IMR-90 (cell line): ENCODE results near the gene SEMA4B. TPM values are rescaled to one million over a fixed set of nuclear protein-coding genes. Genes with fewer than 3 reads are reported as not detected.

Source experiments
- ATAC-seq: fragments of 200-7000 bp; cut with Tn5 transposase; 2 replicates; pipeline ENCODE4 v1.9.1; 2020; ENCODE audit warnings: low read depth, mild to moderate bottlenecking, moderate library complexity
- BruUV-seq: library from RNA; stranded (reverse); fragments of 400-500 nt; replicated peaks from 2 replicates; lab custom pipeline; 2021; lab: Mats Ljungman, UMichigan
- CTCF ChIA-PET: fragments of 300-600 bp; formaldehyde crosslinking; extraction: SDS; loops from one replicate; lab custom pipeline; 2021; ENCODE audit warnings: antibody characterized with exemption; lab: Yijun Ruan, JAX
- POLR2A ChIA-PET: fragments of 300-600 bp; sonication (Branson Sonifier 250); formaldehyde crosslinking; loops from one replicate; lab custom pipeline; 2022; ENCODE audit warnings: antibody characterized with exemption; ENCODE audit not compliant: unreplicated experiment; lab: Charles Lee
- DNase-seq: peaks from one replicate; pipeline ENCODE4 v3.0.0; 2013
- H2AFZ ChIP-seq: replicated peaks from 2 replicates; pipeline ENCODE3; 2013; ENCODE audit warnings: low read length, mild to moderate bottlenecking; ENCODE audit not compliant: poor library complexity
- H2AK5ac ChIP-seq: 2 replicates; pipeline ENCODE4 v1.6.1; 2013; ENCODE audit warnings: low read depth, low read length, inconsistent platforms
- H2AK9ac ChIP-seq: replicated peaks from 2 replicates; pipeline ENCODE3; 2013; ENCODE audit warnings: mild to moderate bottlenecking, low read depth, low read length, moderate library complexity; ENCODE audit not compliant: poor library complexity
- H2BK120ac ChIP-seq: 2 replicates; pipeline ENCODE4 v1.6.1; 2013; ENCODE audit warnings: low read depth, low read length, inconsistent platforms
- H2BK15ac ChIP-seq: 3 replicates; pipeline ENCODE4 v1.6.1; 2013; ENCODE audit warnings: low read depth, low read length, inconsistent platforms
- H2BK20ac ChIP-seq: 2 replicates; pipeline ENCODE4 v1.6.1; 2013; ENCODE audit warnings: low read depth, mild to moderate bottlenecking, inconsistent platforms, low read length, moderate library complexity
- H2BK5ac ChIP-seq: 2 replicates; pipeline ENCODE4 v1.6.1; 2013; ENCODE audit warnings: mild to moderate bottlenecking, low read depth, low read length, inconsistent platforms; ENCODE audit not compliant: poor library complexity, severe bottlenecking
- H3K14ac ChIP-seq: replicated peaks from 2 replicates; pipeline ENCODE4 v1.6.1; 2013; ENCODE audit warnings: low read depth, low read length, inconsistent platforms
- H3K18ac ChIP-seq: 2 replicates; pipeline ENCODE4 v1.6.1; 2013; ENCODE audit warnings: low read depth, low read length, control low read depth
- H3K23ac ChIP-seq: 2 replicates; pipeline ENCODE4 v1.6.1; 2013; ENCODE audit warnings: low read depth, low read length, inconsistent platforms
- H3K27ac ChIP-seq: 2 replicates; pipeline ENCODE4 v1.5.1; 2013; ENCODE audit warnings: mild to moderate bottlenecking, control low read depth, low read length; ENCODE audit not compliant: insufficient read depth
- H3K27me3 ChIP-seq: 2 replicates; pipeline ENCODE4 v1.6.1; 2013; ENCODE audit warnings: low read length; ENCODE audit not compliant: control insufficient read depth, insufficient read depth
- H3K36me3 ChIP-seq: 2 replicates; pipeline ENCODE4 v1.6.1; 2013; ENCODE audit warnings: low read length, mixed read lengths; ENCODE audit not compliant: control insufficient read depth, insufficient read depth
- H3K4ac ChIP-seq: 2 replicates; pipeline ENCODE4 v1.6.1; 2013; ENCODE audit warnings: low read depth, low read length, inconsistent platforms
- H3K4me1 ChIP-seq: 2 replicates; pipeline ENCODE4 v1.6.1; 2013; ENCODE audit warnings: low read length, mixed read lengths; ENCODE audit not compliant: control insufficient read depth, insufficient read depth
- H3K4me2 ChIP-seq: 2 replicates; pipeline ENCODE4 v1.6.1; 2013; ENCODE audit warnings: low read depth, mild to moderate bottlenecking, control low read depth, low read length, moderate library complexity
- H3K4me3 ChIP-seq: 2 replicates; pipeline ENCODE4 v1.5.1; 2013; ENCODE audit warnings: low read depth, mild to moderate bottlenecking, control low read depth, low read length, moderate library complexity; ENCODE audit not compliant: insufficient read depth
- H3K56ac ChIP-seq: 2 replicates; pipeline ENCODE4 v1.6.1; 2013; ENCODE audit warnings: low read length, inconsistent platforms; ENCODE audit not compliant: insufficient read depth; ENCODE audit errors: extremely low read depth
- H3K79me1 ChIP-seq, 2 experiments: 2 replicates each; pipeline ENCODE4 v1.6.1; 2013; ENCODE audit warnings: low read length in 2 of 2, inconsistent platforms in 1 of 2, low read depth in 1 of 2
- H3K9ac ChIP-seq: 2 replicates; pipeline ENCODE4 v1.6.1; 2013; ENCODE audit warnings: low read depth, low read length, control low read depth
- H3K9me1 ChIP-seq: 2 replicates; pipeline ENCODE4 v1.6.1; 2013; ENCODE audit warnings: low read length, inconsistent platforms; ENCODE audit not compliant: insufficient read depth
- H3K9me3 ChIP-seq: 2 replicates; pipeline ENCODE4 v1.6.1; 2013; ENCODE audit warnings: low read length; ENCODE audit not compliant: control insufficient read depth, insufficient read depth
- H4K20me1 ChIP-seq: 2 replicates; pipeline ENCODE4 v1.6.1; 2013; ENCODE audit warnings: low read length, inconsistent platforms; ENCODE audit not compliant: insufficient read depth
- H4K5ac ChIP-seq: 2 replicates; pipeline ENCODE4 v1.6.1; 2013; ENCODE audit warnings: mild to moderate bottlenecking, low read depth, low read length, control low read depth
- H4K8ac ChIP-seq, 2 experiments: 2 replicates each; pipeline ENCODE4 v1.6.1; 2013; ENCODE audit warnings: low read depth in 2 of 2, low read length in 2 of 2, control low read depth in 1 of 2, inconsistent platforms in 1 of 2
- H4K91ac ChIP-seq: 2 replicates; pipeline ENCODE4 v1.6.1; 2013; ENCODE audit warnings: low read depth, low read length, inconsistent platforms; ENCODE audit not compliant: insufficient read depth
- NFE2L2 ChIP-seq: fragments of 150-350 bp; IDR thresholded peaks from 2 replicates; pipeline ENCODE4 v1.6.1; 2016; ENCODE audit warnings: low read depth, mild to moderate bottlenecking, low read length
- WGBS, 2 experiments: methylation state at CpG; one replicate each; pipeline versions ENCODE4 v1.1.5 to v1.1.7; 2013; ENCODE audit warnings: missing lambda C conversion rate in 2 of 2; ENCODE audit not compliant: insufficient read length in 1 of 2; ENCODE audit errors: extremely low coverage in 2 of 2; 5-methylcytosine and 5-hydroxymethylcytosine counted together
- dilution Hi-C: fragments of 300-500 bp; cut with HindIII; formaldehyde crosslinking; loops from one replicate; pipeline ENCODE4 v1.14.3; 2018; ENCODE audit warnings: low sequenced_read_pairs; ENCODE audit not compliant: unreplicated experiment
- in situ Hi-C: fragments of 300-500 bp; cut with MboI; formaldehyde crosslinking; loops from 3 replicates; pipeline ENCODE4 v1.14.3; 2019; ENCODE audit warnings: low sequenced_read_pairs, inconsistent platforms, mixed read lengths
- intact Hi-C: fragments of 100-400 bp; cut with micrococcal nuclease; formaldehyde crosslinking; loops from 2 replicates; pipeline ENCODE4 v1.10.0; 2022
- polyA plus RNA-seq, 3 experiments: library from polyadenylated mRNA; depleted of rRNA; stranded (reverse); fragments of >200 nt; gene quantifications; 2 replicates each; pipeline ENCODE4 v1.2.3, GENCODE V29; 2012; ENCODE audit warnings: low replicate concordance in 1 of 3
- total RNA-seq: library from RNA; depleted of rRNA; stranded (reverse); fragments of >200 nt; gene quantifications from 2 replicates; pipeline ENCODE4 v1.2.3, GENCODE V29; 2012

The SEMA4B gene
- total and polyA plus RNA-seq, 2 of the 4 experiments (the other 2 are of a cell fraction): 5.0 to 22.5 TPM

GRCh38 chr15:90257776-90258175, 56.6 kb downstream of the SEMA4B start:
- ChIA-PET CTCF (no interaction called here), POLR2A (no interaction called here)
- TF ChIP-seq NFE2L2: no peak
- Histone ChIP-seq H3K36me3 (no peaks in the 10 kb centered on the region), H3K23ac (no peak overlapping the region), H2AK5ac (no peak overlapping the region), H3K4ac (no peak overlapping the region), H3K27me3 (peaks cover 13% of the 10 kb centered on the region), H3K4me1 (no peaks in the 10 kb centered on the region), H4K91ac (no peak overlapping the region), H3K4me3 (no peak overlapping the region), H3K27ac (no peak overlapping the region), H3K9me1 (no peaks in the 10 kb centered on the region), H3K79me1 (no peaks in the 10 kb centered on the region), H2BK15ac (no peak overlapping the region), H2AK9ac (peak overlapping the region; percentile 19), H2BK120ac (no peak overlapping the region), H3K4me2 (no peak overlapping the region), H3K9me3 (no peaks in the 10 kb centered on the region), H3K56ac (no peak overlapping the region), H3K18ac (no peak overlapping the region), H2AFZ (no peak overlapping the region), H2BK5ac (no peak overlapping the region), H3K14ac (no peak overlapping the region), H2BK20ac (no peak overlapping the region), H4K5ac (no peak overlapping the region), H3K9ac (no peak overlapping the region), H4K8ac (no peak overlapping the region), H4K20me1 (no peaks in the 10 kb centered on the region)
- no CpG with 5 or more reads among the region's 7 CpGs for WGBS, 2 experiments
- no peak for ATAC-seq
- in situ Hi-C loops (no loop called here), intact Hi-C loops (no loop called here), dilution Hi-C loops (no loop called here)
- no TSS peak for BruUV-seq
- no peak for DNase-seq
